SK-N-SH (cell line): Measurements from ENCODE around the gene MCC. TPM values are rescaled to one million over a fixed set of nuclear protein-coding genes. Genes with fewer than 3 reads are reported as not detected.

Source experiments
- CTCF ChIA-PET: fragments of 300-600, 350-600 bp; formaldehyde crosslinking; extraction: SDS; loops from one replicate; lab custom pipeline; 2021; lab: Yijun Ruan, JAX
- POLR2A ChIA-PET: fragments of 350-600 bp; sonication (Branson Sonifier 250); formaldehyde crosslinking; extraction: SDS; loops from one replicate; lab custom pipeline; 2020; ENCODE audit warnings: antibody characterized with exemption, inconsistent platforms; lab: Yijun Ruan, JAX
- DNase-seq: peaks from one replicate; pipeline ENCODE4 v3.0.0; 2012
- H2AFZ ChIP-seq: fragments of 200-600 bp; sonication (generic); 2 replicates; pipeline ENCODE4 v1.8.1; 2016; ENCODE audit warnings: antibody characterized with exemption, mild to moderate bottlenecking, low read depth
- H3F3A ChIP-seq: fragments of 200-600 bp; sonication (generic); replicated peaks from 2 replicates; pipeline ENCODE3; 2016; ENCODE audit warnings: antibody characterized with exemption, mild to moderate bottlenecking; ENCODE audit not compliant: insufficient read depth
- H3K27ac ChIP-seq, 2 experiments: fragments of 200-500 bp in 1 of 2; fragments of 200-600 bp in 1 of 2; sonication (Bioruptor generic) in 1 of 2; sonication (generic), shearing (Covaris generic) in 1 of 2; 2 replicates each; pipeline versions ENCODE4 v1.5.1 to v1.6.1; 2014 to 2016; ENCODE audit warnings: low read depth in 2 of 2, inconsistent platforms in 1 of 2, low read length in 1 of 2, mild to moderate bottlenecking in 1 of 2, mixed read lengths in 1 of 2
- H3K27me3 ChIP-seq: fragments of 200-600 bp; sonication (generic), shearing (Covaris generic); 2 replicates; pipeline ENCODE4 v1.6.1; 2016; ENCODE audit warnings: mixed run types; ENCODE audit not compliant: insufficient read depth
- H3K36me3 ChIP-seq, 2 experiments: fragments of 200-500 bp in 1 of 2; fragments of 200-600 bp in 1 of 2; sonication (Bioruptor generic) in 1 of 2; sonication (generic) in 1 of 2; replicated peaks in 1 of 2; 2 replicates each; pipeline versions ENCODE3 to v1.5.1; 2014 to 2016; ENCODE audit warnings: low read length in 1 of 2, mild to moderate bottlenecking in 1 of 2; ENCODE audit not compliant: insufficient read depth in 2 of 2, control insufficient read depth in 1 of 2
- H3K4me1 ChIP-seq, 2 experiments: fragments of 200-500 bp in 1 of 2; fragments of 200-600 bp in 1 of 2; sonication (Bioruptor generic) in 1 of 2; sonication (generic), shearing (Covaris generic) in 1 of 2; 2 replicates each; pipeline versions ENCODE4 v1.5.1 to v1.6.1; 2014 to 2016; ENCODE audit warnings: low read depth in 1 of 2, low read length in 1 of 2, mixed run types in 1 of 2; ENCODE audit not compliant: insufficient read depth in 2 of 2, control insufficient read depth in 1 of 2
- H3K4me2 ChIP-seq: fragments of 200-600 bp; sonication (generic), shearing (Covaris generic); 2 replicates; pipeline ENCODE4 v1.6.1; 2017; ENCODE audit warnings: mixed run types
- H3K4me3 ChIP-seq, 2 experiments: fragments of 200-500 bp in 1 of 2; fragments of 200-600 bp in 1 of 2; sonication (Bioruptor generic) in 1 of 2; sonication (generic), shearing (Covaris generic) in 1 of 2; 2 replicates each; pipeline versions ENCODE4 v1.5.1 to v1.8.1; 2014 to 2016; ENCODE audit warnings: low read depth in 2 of 2, inconsistent platforms in 1 of 2, low read length in 1 of 2, mild to moderate bottlenecking in 1 of 2, mixed read lengths in 1 of 2, moderate library complexity in 1 of 2
- H3K79me2 ChIP-seq: fragments of 200-600 bp; sonication (generic); 2 replicates; pipeline ENCODE4 v1.8.1; 2017; ENCODE audit warnings: mild to moderate bottlenecking; ENCODE audit not compliant: insufficient read depth
- H3K9ac ChIP-seq: fragments of 200-600 bp; sonication (generic); 2 replicates; pipeline ENCODE4 v1.6.1; 2017; ENCODE audit warnings: mixed run types
- H3K9me2 ChIP-seq: fragments of 200-600 bp; sonication (generic); 2 replicates; pipeline ENCODE4 v1.6.1; 2017; ENCODE audit warnings: mixed run types
- H3K9me3 ChIP-seq: fragments of 200-600 bp; sonication (generic); 2 replicates; pipeline ENCODE4 v1.6.1; 2017; ENCODE audit warnings: mixed run types, mild to moderate bottlenecking, moderate library complexity
- H4K20me1 ChIP-seq: fragments of 200-600 bp; sonication (generic); 2 replicates; pipeline ENCODE4 v1.6.1; 2017; ENCODE audit warnings: mild to moderate bottlenecking, mixed run types; ENCODE audit not compliant: insufficient read depth
- CTCF ChIP-seq: fragments of 200-600 bp; sonication (generic); IDR thresholded peaks from 2 replicates; pipeline ENCODE4 v1.6.1; 2017; ENCODE audit warnings: antibody characterized with exemption, mild to moderate bottlenecking, moderate library complexity
- ELF1 ChIP-seq: IDR thresholded peaks from 2 replicates; pipeline ENCODE4 v1.4.0; 2012
- EZH2phosphoT487 ChIP-seq: fragments of 200-600 bp; sonication (generic); IDR thresholded peaks from 2 replicates; pipeline ENCODE4 v1.6.1; 2017; ENCODE audit warnings: low read depth, mixed run types, mild to moderate bottlenecking, antibody characterized with exemption, moderate library complexity, borderline replicate concordance
- FOXM1 ChIP-seq: IDR thresholded peaks from 2 replicates; pipeline ENCODE4 v1.4.0; 2012; ENCODE audit warnings: low read depth, mild to moderate bottlenecking
- JUND ChIP-seq: IDR thresholded peaks from 2 replicates; pipeline ENCODE4 v1.4.0; 2012
- NRF1 ChIP-seq: IDR thresholded peaks from 2 replicates; pipeline ENCODE4 v1.6.1; 2012; ENCODE audit warnings: low read depth, mild to moderate bottlenecking, low read length
- PBX3 ChIP-seq: IDR thresholded peaks from 2 replicates; pipeline ENCODE4; 2012
- RAD21 ChIP-seq: IDR thresholded peaks from 2 replicates; pipeline ENCODE4 v1.6.1; 2012; ENCODE audit warnings: mild to moderate bottlenecking, low read length
- RCOR1 ChIP-seq: fragments of 150-350 bp; IDR thresholded peaks from 2 replicates; pipeline ENCODE4 v1.6.1; 2017; ENCODE audit warnings: antibody characterized with exemption, low read length
- RXRA ChIP-seq: IDR thresholded peaks from 2 replicates; pipeline ENCODE4 v1.4.0; 2012; ENCODE audit warnings: low read depth, mild to moderate bottlenecking, borderline replicate concordance
- SMC3 ChIP-seq: IDR thresholded peaks from 2 replicates; pipeline ENCODE4 v1.6.1; 2012; ENCODE audit warnings: low read depth, low read length, improper control_type of control experiment
- TAF1 ChIP-seq: IDR thresholded peaks from 2 replicates; pipeline ENCODE4 v1.6.1; 2012; ENCODE audit warnings: low read depth, mild to moderate bottlenecking, low read length, moderate library complexity, borderline replicate concordance
- TCF12 ChIP-seq: IDR thresholded peaks from 2 replicates; pipeline ENCODE4 v1.4.0; 2012
- YY1 ChIP-seq: IDR thresholded peaks from 2 replicates; pipeline ENCODE4 v1.4.0; 2012; ENCODE audit warnings: low read depth, mild to moderate bottlenecking
- WGBS: methylation state at CpG from one replicate; pipeline ENCODE4 v1.1.6; 2017; ENCODE audit warnings: low lambda C conversion rate; 5-methylcytosine and 5-hydroxymethylcytosine counted together
- polyA plus RNA-seq, 3 experiments: library from polyadenylated mRNA; depleted of rRNA; stranded (reverse); fragments of >200 nt; gene quantifications; 2 replicates each; pipeline ENCODE4 v1.2.3, GENCODE V29; 2012
- TF ChIP-seq, protein P1 (sequence below): IDR thresholded peaks from 2 replicates; pipeline ENCODE4 v1.4.0; 2012; ENCODE audit warnings: low read depth, borderline replicate concordance

Gene MCC
- polyA plus RNA-seq, 1 of the 3 experiments (the other 2 are of a cell fraction) = 3.6 TPM

GRCh38 chr5:113510836-113511451 lies 22.7 kb upstream of the MCC start:
- H4K20me1 ChIP-seq = no peaks in the 10 kb centered on the region
- no peak overlapping the region; a peak in 1 of 4 replicates for H3K4me3 ChIP-seq
- H3K36me3 ChIP-seq = peaks cover 8% of the 10 kb centered on the region in 2 experiments
- DNase-seq = peak; percentile 27
- H3K4me1 ChIP-seq = peaks cover 0 to 6% of the 10 kb centered on the region in 2 experiments; a peak in 2 of 4 replicates
- H3K27ac ChIP-seq = no peak overlapping the region
- H2AFZ ChIP-seq = no peak overlapping the region
- H3K9ac ChIP-seq = no peak overlapping the region
- peaks cover 12% of the 10 kb centered on the region for H3F3A ChIP-seq
- TF ChIP-seq RXRA (no peak), TAF1 (no peak), TCF12 (no peak), ELF1 (no peak), CTCF (peak; percentile 73), RCOR1 (no peak), NRF1 (no peak), FOXM1 (no peak), PBX3 (no peak), JUND (no peak), EZH2phosphoT487 (no peak), YY1 (no peak), RAD21 (peak; percentile 86), SMC3 (peak; percentile 80)
- TF ChIP-seq, protein P1, sequence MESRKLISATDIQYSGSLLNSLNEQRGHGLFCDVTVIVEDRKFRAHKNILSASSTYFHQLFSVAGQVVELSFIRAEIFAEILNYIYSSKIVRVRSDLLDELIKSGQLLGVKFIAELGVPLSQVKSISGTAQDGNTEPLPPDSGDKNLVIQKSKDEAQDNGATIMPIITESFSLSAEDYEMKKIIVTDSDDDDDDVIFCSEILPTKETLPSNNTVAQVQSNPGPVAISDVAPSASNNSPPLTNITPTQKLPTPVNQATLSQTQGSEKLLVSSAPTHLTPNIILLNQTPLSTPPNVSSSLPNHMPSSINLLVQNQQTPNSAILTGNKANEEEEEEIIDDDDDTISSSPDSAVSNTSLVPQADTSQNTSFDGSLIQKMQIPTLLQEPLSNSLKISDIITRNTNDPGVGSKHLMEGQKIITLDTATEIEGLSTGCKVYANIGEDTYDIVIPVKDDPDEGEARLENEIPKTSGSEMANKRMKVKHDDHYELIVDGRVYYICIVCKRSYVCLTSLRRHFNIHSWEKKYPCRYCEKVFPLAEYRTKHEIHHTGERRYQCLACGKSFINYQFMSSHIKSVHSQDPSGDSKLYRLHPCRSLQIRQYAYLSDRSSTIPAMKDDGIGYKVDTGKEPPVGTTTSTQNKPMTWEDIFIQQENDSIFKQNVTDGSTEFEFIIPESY = no peak
- peaks cover 21% of the 10 kb centered on the region; the same call in 1 of the 2 replicates for H3K79me2 ChIP-seq
- 47% methylated on average over 6 of the region's 6 CpGs for WGBS
- ChIA-PET POLR2A (no interaction called here), CTCF (interaction anchor here (0.6 to 7.1 kb wide), 36 partner anchors 9 to 949 kb away, joined by 3 to 77 read pairs (median 4); partner anchors contain the start of gene MCC)
- H3K4me2 ChIP-seq = no peak overlapping the region
- no peaks in the 10 kb centered on the region for H3K9me3 ChIP-seq
- H3K27me3 ChIP-seq = no peaks in the 10 kb centered on the region; the same call in 1 of the 2 replicates
- no peaks in the 10 kb centered on the region for H3K9me2 ChIP-seq
